Central memory CD8-positive, alpha-beta T cell (primary cell): ENCODE data around the gene MRPS23.
A peak's percentile ranks its signal among the peaks of the same experiment; 100 is the strongest.

Source experiments
- ATAC-seq: fragments of 150-1000 bp; cut with Tn5 transposase; replicated peaks from 2 replicates; pipeline ENCODE4 v1.10.0; 2022; ENCODE audit warnings: mild to moderate bottlenecking, moderate FRiP score, moderate number of reproducible peaks; ENCODE audit not compliant: poor library complexity, severe bottlenecking; ENCODE audit errors: extremely low read depth
- DNase-seq, 2 donors: peaks; one replicate each; pipeline ENCODE4 v3.0.0; 2021; ENCODE audit warnings: low spot score in 2 of 2
- H3K27ac Mint-ChIP-seq: one replicate; pipeline ENCODE4 v1.8.0; 2022; ENCODE audit warnings: low read depth, mild to moderate bottlenecking, moderate library complexity, mixed read lengths
- H3K27me3 Mint-ChIP-seq: one replicate; pipeline ENCODE4 v1.8.0; 2022; ENCODE audit warnings: mixed read lengths
- H3K36me3 Mint-ChIP-seq: one replicate; pipeline ENCODE4 v1.8.0; 2022; ENCODE audit warnings: mild to moderate bottlenecking, moderate library complexity, mixed read lengths; ENCODE audit not compliant: insufficient read depth
- H3K4me1 Mint-ChIP-seq: one replicate; pipeline ENCODE4 v1.8.0; 2022; ENCODE audit warnings: mixed read lengths
- H3K4me3 Mint-ChIP-seq: one replicate; pipeline ENCODE4 v1.8.0; 2022; ENCODE audit warnings: mild to moderate bottlenecking, moderate library complexity, mixed read lengths
- H3K9me3 Mint-ChIP-seq: one replicate; pipeline ENCODE4 v1.8.0; 2022; ENCODE audit warnings: mixed read lengths

Gene MRPS23

GRCh38 chr17:57888311-57889216, 38.7 kb upstream of the MRPS23 start:
- no peaks in the 10 kb centered on the region for H3K9me3 Mint-ChIP-seq
- H3K4me3 Mint-ChIP-seq: no peak overlapping the region
- peaks cover 2% of the 10 kb centered on the region for H3K36me3 Mint-ChIP-seq
- peaks cover 24% of the 10 kb centered on the region for H3K27me3 Mint-ChIP-seq
- ATAC-seq (no peak), DNase-seq (no peak)
- no peak overlapping the region for H3K27ac Mint-ChIP-seq
- H3K4me1 Mint-ChIP-seq: peaks cover 12% of the 10 kb centered on the region

DNA sequence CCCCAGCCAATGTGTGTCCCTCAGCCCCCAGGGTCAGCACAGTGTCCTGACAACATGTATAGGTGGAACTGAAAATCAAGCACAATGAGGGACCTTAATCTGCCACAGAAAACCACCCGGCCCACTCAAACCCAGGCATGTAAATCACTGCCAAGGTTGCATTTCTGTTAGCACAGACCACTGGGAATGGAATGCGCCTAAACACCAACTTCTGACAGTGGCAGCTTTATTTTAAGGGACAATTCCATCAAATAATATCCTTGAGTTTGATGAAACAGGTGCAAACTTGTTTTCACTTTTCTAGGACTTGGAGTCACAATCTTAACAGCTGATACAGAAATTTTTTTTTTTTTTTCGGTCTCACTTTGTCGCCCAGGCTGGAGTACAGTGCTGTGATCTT, 37.3 kb upstream of the MRPS23 start:
- DNase-seq (no peak), ATAC-seq (no peak)
- Mint-ChIP-seq H3K4me3 (no peak overlapping the region), H3K9me3 (no peaks in the 10 kb centered on the region), H3K36me3 (peaks cover 2% of the 10 kb centered on the region), H3K27ac (no peak overlapping the region), H3K4me1 (peaks cover 2% of the 10 kb centered on the region), H3K27me3 (peaks cover 24% of the 10 kb centered on the region)

GRCh38 chr17:57886020-57886419, 36.2 kb upstream of the MRPS23 start:
- Mint-ChIP-seq H3K27ac (no peak overlapping the region), H3K9me3 (no peaks in the 10 kb centered on the region)

GRCh38 chr17:57885148-57885915, 35.5 kb upstream of the MRPS23 start:
- ATAC-seq: no peak
- no peaks in the 10 kb centered on the region for H3K9me3 Mint-ChIP-seq
- no peak overlapping the region for H3K4me3 Mint-ChIP-seq
- no peaks in the 10 kb centered on the region for H3K36me3 Mint-ChIP-seq
- H3K27ac Mint-ChIP-seq: no peak overlapping the region
- DNase-seq: no peak
- H3K27me3 Mint-ChIP-seq: peaks cover 17% of the 10 kb centered on the region
- no peaks in the 10 kb centered on the region for H3K4me1 Mint-ChIP-seq

More at GRCh38 chr17:57886020-57886419, 36.2 kb upstream of the MRPS23 start:
- ATAC-seq (no peak), DNase-seq (no peak)
- peaks cover 14% of the 10 kb centered on the region for H3K27me3 Mint-ChIP-seq
- H3K4me3 Mint-ChIP-seq: no peak overlapping the region
- H3K36me3 Mint-ChIP-seq: peaks cover under 1% of the 10 kb centered on the region
- no peaks in the 10 kb centered on the region for H3K4me1 Mint-ChIP-seq

DNA sequence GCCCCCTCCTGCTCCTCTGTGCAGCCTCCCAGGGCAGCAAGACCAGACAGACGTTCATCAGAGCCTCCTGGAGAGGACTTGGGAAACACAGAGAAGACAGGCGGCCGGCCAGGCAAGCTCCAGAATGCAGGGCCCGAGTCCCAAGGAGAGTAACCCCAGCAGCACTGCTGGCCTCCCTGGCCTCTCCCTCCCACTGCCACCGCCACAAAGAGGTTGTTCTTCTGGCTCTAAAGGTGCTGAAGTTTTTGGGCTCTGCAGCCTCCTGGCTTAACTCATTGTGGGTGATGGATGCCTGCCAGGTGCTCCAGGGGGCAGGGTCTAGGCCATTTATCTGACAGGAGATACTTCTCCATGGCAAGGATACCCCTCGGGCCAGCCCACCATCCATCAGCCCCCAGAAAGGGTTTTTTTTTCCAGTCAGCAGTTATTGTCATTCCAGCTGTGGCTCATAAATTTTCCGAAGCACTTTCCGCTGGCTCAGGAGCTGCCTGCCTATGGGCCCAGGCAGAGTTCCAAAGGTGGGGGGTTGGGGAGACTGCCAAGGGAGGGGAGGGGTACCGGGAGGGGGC, 32.0 kb upstream of the MRPS23 start:
- Mint-ChIP-seq H3K27ac (no peak overlapping the region), H3K9me3 (no peaks in the 10 kb centered on the region), H3K36me3 (no peaks in the 10 kb centered on the region), H3K4me1 (no peaks in the 10 kb centered on the region), H3K4me3 (no peak overlapping the region), H3K27me3 (peaks cover 18% of the 10 kb centered on the region)
- ATAC-seq (no peak), DNase-seq (no peak)

DNA sequence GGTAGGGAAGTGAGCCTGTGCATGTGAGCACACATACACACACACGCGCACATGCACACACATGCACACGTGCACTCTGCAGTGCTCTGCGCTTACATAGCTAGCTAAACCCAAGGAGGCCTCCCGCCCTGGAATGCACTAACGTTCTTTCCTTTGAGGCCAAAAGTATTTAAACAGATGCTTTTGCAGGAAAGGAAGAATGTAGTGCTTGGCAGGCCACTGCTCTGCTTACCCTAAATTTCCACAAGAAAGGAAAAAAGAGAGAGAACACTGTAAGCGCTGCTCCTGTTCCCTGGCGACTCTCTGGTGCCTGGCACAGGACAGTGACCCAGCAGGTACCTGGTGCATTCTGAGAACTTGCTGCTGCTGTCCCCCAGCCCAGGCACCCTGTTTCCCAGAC, 31.3 kb upstream of the MRPS23 start:
- Mint-ChIP-seq H3K27me3 (peaks cover 25% of the 10 kb centered on the region), H3K27ac (no peak overlapping the region), H3K9me3 (no peaks in the 10 kb centered on the region), H3K4me1 (no peaks in the 10 kb centered on the region), H3K36me3 (no peaks in the 10 kb centered on the region), H3K4me3 (no peak overlapping the region)
- no peak for ATAC-seq
- no peak for DNase-seq

DNA sequence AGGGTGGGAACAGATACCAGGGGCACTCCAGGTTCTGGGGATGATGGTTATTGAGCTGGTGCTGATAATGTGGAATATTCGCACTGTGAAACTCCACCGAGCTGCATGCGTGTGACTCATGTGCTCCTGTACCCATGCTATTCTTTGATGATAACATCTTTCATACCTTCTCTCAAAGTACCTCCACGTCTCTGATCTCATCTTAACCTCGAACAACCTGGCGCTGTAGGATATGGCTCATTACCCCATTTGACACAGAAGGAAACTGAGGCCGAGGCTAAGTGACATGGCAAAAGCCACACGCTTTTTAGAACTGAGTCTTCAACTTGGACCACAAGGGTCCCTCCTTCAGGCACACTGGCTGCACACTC, 30.2 kb upstream of the MRPS23 start:
- ATAC-seq (peak; percentile 40), DNase-seq (no peak)
- H3K27ac Mint-ChIP-seq: no peak overlapping the region
- H3K4me1 Mint-ChIP-seq: no peaks in the 10 kb centered on the region
- H3K27me3 Mint-ChIP-seq: peaks cover 36% of the 10 kb centered on the region
- no peaks in the 10 kb centered on the region for H3K36me3 Mint-ChIP-seq
- no peaks in the 10 kb centered on the region for H3K9me3 Mint-ChIP-seq
- no peak overlapping the region for H3K4me3 Mint-ChIP-seq

GRCh38 chr17:57879437-57880085, 29.7 kb upstream of the MRPS23 start:
- Mint-ChIP-seq H3K27me3 (peaks cover 39% of the 10 kb centered on the region), H3K4me3 (no peak overlapping the region), H3K36me3 (no peaks in the 10 kb centered on the region), H3K4me1 (no peaks in the 10 kb centered on the region), H3K27ac (no peak overlapping the region), H3K9me3 (no peaks in the 10 kb centered on the region)
- ATAC-seq (no peak), DNase-seq (no peak)

DNA sequence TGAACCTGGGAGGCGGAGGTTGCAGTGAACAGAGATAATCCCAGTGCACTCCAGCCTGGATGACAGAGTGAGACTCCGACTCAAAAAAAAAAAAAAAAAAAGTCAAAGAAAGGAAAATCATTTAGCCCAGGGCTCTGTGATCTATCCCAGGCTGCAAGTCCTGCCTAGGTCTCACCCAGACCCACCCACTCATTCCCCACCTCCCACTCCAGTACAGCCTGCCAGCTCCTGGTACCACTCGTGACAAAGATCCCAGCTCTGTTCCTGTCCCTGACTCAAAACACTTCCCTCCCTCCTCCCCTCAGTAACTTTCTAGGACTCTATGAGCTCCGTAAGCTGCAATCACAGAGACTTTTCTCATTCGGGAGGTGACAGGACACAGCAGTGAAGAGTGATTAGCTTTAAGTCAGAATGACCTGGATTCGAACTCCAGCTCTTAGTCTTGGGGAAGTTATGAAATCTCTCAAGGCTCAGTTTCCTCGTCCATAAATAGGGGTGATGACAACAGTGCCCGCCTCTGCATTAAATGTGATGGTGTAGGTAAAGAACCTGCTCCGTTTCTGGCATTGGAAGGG, 28.0 kb upstream of the MRPS23 start:
- ATAC-seq (no peak), DNase-seq (no peak)
- Mint-ChIP-seq H3K27ac (no peak overlapping the region), H3K36me3 (peaks cover 3% of the 10 kb centered on the region), H3K9me3 (no peaks in the 10 kb centered on the region), H3K4me3 (no peak overlapping the region), H3K4me1 (no peaks in the 10 kb centered on the region), H3K27me3 (peaks cover 55% of the 10 kb centered on the region)

- Mint-ChIP-seq H3K36me3 (peaks cover 3% of the 10 kb centered on the region), H3K27me3 (peaks cover 65% of the 10 kb centered on the region), H3K27ac (no peak overlapping the region), H3K9me3 (no peaks in the 10 kb centered on the region), H3K4me1 (no peaks in the 10 kb centered on the region), H3K4me3 (no peak overlapping the region)
- DNase-seq (no peak), ATAC-seq (no peak)
Measured at GRCh38 chr17:57876866-57877237, 27.0 kb upstream of the MRPS23 start.

- no peak for DNase-seq
- Mint-ChIP-seq H3K4me1 (no peaks in the 10 kb centered on the region), H3K36me3 (peaks cover 3% of the 10 kb centered on the region), H3K27me3 (peaks cover 69% of the 10 kb centered on the region), H3K27ac (no peak overlapping the region), H3K4me3 (no peak overlapping the region), H3K9me3 (no peaks in the 10 kb centered on the region)
- ATAC-seq: no peak
Measured at GRCh38 chr17:57876023-57876865, 26.4 kb upstream of the MRPS23 start.
